HG03457 (cell line): ENCODE data around the gene SMYD4.
"Not testable (repeated sequence)": the region's sequence is repeated elsewhere in the genome, so short reads cannot be mapped to it uniquely, and the experiment has no call there.

Source experiments
- ATAC-seq: cut with Tn5 transposase; IDR thresholded peaks from one replicate; pipeline ENCODE4 v1.9.1; 2021; ENCODE audit warnings: moderate number of reproducible peaks; ENCODE audit not compliant: unreplicated experiment

SMYD4 gene

GRCh38 chr17:1759529-1759928, 70.2 kb downstream of the SMYD4 start:
- ATAC-seq, result no peak

- no peak for ATAC-seq
Measured at GRCh38 chr17:1758807-1759206, 70.9 kb downstream of the SMYD4 start.

GRCh38 chr17:1755827-1756262, 73.9 kb downstream of the SMYD4 start:
- no peak for ATAC-seq

- no peak for ATAC-seq
Measured at GRCh38 chr17:1755252-1755826, 74.4 kb downstream of the SMYD4 start.

DNA sequence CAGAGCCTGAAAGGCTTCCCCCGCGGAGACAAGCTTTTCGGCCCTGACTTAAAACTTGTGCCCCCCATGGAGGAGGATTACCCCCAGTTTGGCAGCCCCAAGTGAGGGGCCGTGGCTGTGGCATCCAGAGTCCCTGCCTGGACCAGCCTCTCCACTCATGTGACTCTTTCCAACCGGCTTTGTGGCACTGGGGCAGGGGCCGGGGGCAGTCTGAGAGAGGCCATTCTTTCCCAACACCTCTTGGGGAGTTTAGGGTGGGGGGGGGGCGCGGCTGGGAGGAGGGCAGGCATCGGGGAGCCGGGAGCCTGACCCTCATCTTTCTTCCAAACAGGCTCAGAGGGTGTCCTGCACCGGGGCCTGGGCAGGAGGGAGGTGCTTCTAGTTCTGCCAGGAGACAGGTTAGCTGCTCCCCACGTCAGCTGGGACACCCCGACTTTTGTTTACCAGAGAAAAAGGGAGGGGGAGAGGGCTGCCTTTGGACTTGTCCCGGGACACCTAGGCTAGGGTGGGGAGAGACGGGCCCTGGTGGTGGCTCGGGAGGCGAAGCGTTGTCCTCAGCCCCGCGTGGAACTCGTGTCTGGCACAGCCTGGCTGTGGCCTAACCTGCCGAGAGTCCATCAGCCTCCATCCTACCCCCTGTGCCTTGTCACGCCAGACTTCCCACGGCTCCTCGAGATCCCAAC, 75.1 kb downstream of the SMYD4 start:
- ATAC-seq, result no peak

DNA sequence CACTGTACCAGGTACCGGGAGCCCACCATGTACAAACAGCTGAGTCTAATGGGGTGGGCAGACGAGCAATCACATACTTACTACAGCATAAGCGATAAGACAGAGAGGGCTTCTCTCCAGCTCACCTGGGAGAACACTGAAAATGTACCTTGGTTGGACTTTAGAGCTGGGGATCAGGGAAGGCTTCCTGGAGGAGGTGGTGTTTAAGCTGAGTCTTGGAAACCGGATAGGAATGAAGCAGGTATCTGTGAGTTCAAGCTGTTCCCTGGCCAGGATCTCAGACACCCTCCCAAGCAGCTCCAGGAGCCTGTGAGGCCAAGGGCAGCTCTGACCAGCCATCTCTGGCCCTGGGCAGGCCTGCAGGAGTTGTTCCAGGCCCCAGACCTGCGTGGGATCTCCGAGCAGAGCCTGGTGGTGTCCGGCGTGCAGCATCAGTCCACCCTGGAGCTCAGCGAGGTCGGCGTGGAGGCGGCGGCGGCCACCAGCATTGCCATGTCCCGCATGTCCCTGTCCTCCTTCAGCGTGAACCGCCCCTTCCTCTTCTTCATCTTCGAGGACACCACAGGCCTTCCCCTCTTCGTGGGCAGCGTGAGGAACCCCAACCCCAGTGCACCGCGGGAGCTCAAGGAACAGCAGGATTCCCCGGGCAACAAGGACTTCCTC, 75.8 kb downstream of the SMYD4 start:
- ATAC-seq, result no peak

DNA sequence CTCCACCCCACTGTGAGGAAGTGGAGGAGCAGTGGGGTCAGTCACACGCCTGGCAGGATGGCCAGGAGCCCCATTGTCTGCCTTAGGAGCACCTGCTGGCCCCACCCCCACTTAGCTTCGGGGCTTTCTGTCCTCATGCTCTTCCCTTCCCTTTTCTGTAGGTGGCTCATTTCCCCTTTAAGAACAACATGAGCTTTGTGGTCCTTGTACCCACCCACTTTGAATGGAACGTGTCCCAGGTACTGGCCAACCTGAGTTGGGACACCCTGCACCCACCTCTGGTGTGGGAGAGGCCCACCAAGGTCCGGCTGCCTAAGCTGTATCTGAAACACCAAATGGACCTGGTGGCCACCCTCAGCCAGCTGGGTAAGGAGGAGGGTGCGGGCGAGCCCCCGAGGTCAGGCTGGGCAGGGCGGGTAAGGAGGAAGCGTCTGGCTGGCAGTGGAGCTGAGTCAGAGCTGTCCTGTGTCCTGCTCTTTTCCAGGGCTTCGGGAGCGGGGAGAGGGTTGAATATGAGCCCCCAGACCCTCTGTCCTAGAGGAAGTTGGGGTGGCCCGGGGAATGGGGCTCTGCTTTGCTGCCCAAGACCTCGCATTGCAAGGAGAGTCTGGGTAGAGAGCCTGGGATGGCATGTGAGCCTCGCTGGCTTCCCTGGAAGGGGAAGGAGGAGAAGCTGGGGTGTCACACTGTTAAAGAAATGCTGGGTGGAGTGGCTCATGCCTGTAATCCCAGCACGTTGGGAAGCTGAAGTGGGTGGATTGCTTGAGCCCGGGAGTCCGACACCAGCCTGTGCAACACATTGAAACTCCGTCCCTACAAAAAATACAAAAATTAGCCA, 77.1 kb downstream of the SMYD4 start:
- no peak for ATAC-seq

- no peak for ATAC-seq
Measured at GRCh38 chr17:1750628-1751027, 79.1 kb downstream of the SMYD4 start.

DNA sequence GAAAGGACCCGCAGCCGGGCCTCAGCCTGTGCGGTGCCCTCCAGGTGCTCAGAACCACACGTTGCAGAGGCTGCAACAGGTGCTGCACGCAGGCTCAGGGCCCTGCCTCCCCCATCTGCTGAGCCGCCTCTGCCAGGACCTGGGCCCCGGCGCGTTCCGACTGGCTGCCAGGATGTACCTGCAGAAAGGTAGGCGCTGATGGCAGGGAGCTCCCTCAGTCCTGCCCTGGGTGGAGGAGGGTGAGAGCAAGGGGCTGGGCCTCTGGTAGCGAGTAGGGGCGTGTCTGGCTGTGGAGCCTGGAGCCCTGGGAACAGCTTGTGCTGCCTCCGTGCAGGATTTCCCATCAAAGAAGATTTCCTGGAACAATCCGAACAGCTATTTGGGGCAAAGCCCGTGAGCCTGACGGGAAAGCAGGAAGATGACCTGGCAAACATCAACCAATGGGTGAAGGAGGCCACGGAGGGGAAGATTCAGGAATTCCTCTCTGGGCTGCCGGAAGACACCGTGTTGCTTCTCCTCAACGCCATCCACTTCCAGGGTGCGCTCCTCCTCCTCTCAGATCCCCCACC, 82.6 kb downstream of the SMYD4 start:
- ATAC-seq, result no peak

DNA sequence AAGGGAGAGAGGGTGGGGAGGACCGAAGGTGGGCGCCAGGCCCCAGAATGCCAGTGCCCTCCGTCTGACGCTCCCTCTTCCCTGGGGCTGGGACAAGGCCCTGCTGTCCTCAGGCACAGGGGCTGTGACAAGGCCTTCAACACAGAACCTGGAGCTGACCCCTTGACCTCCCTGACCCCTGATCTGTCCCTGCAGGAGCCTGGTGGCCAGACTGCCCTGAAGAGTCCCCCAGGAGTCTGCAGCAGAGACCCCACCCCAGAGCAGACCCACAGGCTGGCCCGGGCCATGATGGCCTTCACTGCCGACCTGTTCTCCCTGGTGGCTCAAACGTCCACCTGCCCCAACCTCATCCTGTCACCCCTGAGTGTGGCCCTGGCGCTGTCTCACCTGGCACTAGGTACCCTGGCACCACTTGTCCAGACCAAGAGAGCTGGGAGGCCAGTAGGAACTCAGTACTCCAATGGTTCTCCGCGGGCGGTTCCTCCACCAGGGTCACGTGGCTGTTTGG, 84.1 kb downstream of the SMYD4 start:
- ATAC-seq, result no peak

DNA sequence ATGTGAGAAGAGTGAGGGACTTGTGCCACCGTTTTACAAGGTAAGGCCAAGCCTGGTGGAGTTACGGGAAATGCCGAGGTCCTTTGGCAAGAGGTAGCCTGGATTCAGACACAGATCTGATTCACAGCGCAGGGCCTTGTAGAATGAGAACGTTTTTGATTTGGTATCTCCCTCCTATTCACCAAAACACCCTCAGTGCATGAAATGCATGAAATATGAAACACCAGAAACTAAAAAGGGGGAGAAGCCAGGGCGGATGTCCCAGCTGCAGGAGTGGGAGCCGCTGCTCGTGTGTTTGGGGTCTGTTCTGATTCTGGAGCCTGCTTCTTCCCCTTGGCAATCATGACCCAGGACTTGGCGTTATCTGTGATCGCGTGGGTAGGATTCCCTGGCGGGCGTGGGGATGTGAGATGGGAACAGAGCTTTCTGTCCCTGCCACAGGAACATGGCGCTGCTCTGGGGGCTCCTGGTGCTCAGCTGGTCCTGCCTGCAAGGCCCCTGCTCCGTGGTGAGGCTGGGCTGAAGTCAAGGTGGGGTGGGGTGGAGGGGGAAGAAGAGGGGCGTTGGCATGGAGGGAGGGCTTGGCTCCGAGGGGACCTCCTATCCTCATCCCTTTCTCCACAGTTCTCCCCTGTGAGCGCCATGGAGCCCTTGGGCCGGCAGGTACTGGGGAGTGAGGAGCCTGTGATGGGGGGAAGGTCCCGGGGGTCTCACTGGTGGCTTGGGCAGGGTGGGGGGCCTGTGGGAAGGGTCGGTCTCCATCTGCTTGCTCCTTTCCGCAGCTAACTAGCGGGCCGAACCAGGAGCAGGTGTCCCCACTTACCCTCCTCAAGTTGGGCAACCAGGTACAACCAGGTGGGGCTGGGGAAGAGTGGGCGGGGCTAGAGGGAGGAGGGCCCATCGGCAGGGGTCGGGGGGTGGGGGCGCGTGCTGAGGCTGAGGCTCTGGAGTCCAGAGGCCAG, 84.9 kb downstream of the SMYD4 start:
- ATAC-seq, result no peak

DNA sequence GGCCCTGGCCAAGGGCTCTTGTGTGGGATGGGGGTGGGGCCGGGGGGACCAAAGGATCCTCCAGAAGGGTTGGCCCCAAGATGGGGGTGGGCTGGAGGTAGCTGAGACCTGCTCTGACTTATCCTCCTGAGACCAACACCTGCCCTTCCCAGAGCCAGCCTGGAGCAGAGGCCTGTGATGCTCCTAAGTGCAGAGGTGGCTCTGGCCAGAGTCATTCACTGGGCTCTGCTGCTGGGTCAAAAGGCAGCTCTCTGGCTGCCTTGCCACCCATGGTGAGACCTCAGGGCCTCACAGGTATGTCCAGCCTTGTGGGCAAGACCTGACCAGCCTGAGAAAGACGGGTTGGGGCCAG, 86.6 kb downstream of the SMYD4 start:
- no peak for ATAC-seq

- ATAC-seq, result no peak
Measured at GRCh38 chr17:1742371-1743087, 87.2 kb downstream of the SMYD4 start, which contains the start of gene SERPINF2. TSS of gene SERPINF2 (plus strand) at chr17:1742871. CDS start at chr17:1744996, 2,125 bp downstream.

GRCh38 chr17:1741899-1742298, 87.8 kb downstream of the SMYD4 start:
- not testable (repeated sequence) for ATAC-seq

DNA sequence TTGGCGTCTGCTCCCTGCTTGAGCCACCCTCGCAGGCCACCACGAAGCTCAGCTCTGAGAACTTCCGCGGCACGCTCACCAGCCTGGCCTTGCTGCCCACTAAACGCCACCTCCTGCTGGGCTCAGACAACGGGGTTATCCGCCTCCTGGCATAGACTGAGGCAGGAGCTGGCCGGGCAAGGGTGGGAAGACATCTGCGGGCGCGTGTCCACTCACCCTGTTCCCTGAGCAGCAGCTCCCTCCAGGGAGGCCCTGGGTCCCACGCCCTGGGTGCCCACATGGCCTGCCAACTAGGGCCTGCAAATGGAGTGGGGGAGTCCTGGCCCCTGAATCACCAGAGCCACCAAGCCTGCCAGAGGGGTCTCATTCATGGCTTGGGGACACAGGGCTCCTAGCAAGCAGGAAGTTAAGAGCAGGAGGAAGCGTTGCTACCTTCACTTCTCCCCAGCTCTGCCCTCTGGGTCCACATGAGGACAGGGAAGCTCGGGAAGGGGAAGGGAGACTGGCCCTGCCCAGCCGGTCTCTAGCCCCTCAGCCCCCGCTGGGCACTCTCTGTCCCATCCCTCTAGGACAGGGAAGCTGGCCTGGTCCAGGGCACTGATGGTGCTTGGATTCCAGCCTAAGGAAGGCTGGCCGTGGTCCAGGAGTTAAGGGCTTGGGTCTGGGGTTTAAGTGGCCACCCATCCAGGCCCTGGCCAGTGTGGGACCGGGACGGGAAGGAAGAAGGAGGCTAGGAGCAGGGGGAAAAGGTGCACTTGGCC, 92.0 kb downstream of the SMYD4 start:
- ATAC-seq, result no peak

GRCh38 chr17:1736348-1737281, 93.1 kb downstream of the SMYD4 start:
- ATAC-seq, result no peak

DNA sequence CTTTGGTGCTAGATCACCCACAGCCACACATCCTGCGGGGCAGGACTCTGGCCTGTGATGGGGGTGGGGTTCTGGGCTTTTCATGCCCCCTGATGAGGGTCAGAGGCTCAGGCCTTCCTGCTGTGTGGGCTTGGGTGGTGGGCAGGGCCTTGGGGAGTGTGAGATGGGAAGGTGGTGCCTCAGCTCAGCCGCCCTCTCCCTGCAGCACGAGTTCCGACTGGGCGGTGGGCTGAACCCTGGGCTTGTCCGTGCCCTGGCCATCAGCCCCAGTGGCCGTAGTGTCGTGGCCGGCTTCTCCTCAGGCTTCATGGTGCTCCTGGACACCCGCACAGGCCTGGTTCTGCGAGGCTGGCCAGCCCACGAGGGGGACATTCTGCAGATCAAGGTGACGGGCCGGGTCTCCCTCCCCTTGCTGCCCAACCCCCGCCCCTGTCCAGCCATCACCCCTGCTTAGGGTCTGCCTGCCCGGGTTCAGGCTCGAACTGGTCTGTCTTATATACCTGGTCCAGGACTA, 93.8 kb downstream of the SMYD4 start:
- ATAC-seq, result no peak
